Measurements from ENCODE around the gene RBM3.

DNA sequence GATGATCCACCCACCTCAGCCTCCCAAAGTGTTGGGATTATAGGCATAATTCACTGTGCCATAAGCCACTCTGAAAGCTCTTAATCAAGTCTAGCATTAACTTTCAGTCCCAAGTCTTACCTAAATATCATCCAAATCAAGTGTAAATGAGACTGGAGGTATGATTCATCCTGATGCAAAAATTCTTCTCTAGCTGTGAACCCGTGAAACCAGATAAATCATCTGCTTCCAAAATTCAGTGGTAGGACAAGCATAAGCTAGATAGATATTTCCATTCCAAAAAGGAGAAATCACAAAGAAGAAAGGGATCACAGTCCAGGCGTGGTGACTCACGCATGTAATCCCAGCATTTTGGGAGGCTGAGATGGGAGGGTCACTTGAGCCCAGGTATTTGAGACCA, 43.5 kb upstream of the RBM3 start:
- TF ChIP-seq EP300 (IDR thresholded peaks at IDR 0.05) (no peak), POLR2A (IDR thresholded peaks at IDR 0.05) (no peak)
- TF ChIP-seq, protein P1, sequence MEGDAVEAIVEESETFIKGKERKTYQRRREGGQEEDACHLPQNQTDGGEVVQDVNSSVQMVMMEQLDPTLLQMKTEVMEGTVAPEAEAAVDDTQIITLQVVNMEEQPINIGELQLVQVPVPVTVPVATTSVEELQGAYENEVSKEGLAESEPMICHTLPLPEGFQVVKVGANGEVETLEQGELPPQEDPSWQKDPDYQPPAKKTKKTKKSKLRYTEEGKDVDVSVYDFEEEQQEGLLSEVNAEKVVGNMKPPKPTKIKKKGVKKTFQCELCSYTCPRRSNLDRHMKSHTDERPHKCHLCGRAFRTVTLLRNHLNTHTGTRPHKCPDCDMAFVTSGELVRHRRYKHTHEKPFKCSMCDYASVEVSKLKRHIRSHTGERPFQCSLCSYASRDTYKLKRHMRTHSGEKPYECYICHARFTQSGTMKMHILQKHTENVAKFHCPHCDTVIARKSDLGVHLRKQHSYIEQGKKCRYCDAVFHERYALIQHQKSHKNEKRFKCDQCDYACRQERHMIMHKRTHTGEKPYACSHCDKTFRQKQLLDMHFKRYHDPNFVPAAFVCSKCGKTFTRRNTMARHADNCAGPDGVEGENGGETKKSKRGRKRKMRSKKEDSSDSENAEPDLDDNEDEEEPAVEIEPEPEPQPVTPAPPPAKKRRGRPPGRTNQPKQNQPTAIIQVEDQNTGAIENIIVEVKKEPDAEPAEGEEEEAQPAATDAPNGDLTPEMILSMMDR (IDR thresholded peaks at IDR 0.05) = no peak

Data from gastroesophageal sphincter (tissue), 3 donors.